Astrocyte of the spinal cord (primary cell): ENCODE data around the gene KDM8.
"Not testable (repeated sequence)": the region's sequence is repeated elsewhere in the genome, so short reads cannot be mapped to it uniquely, and the experiment has no call there.

Source experiments
- DNase-seq: peaks from one replicate; pipeline ENCODE4 v3.0.0; 2011; ENCODE audit warnings: low read depth, low spot score
- H3K4me3 ChIP-seq: 2 replicates; pipeline ENCODE4 v1.5.1; 2011; ENCODE audit warnings: low read depth, mild to moderate bottlenecking, low read length, moderate library complexity
- in situ Hi-C: cut with HindIII; loops from 2 replicates; pipeline ENCODE4 v1.10.0; 2017; ENCODE audit warnings: low sequenced_read_pairs
- TF ChIP-seq, protein P1 (sequence below): IDR thresholded peaks from 2 replicates; pipeline ENCODE4 v1.5.1; 2012; ENCODE audit warnings: low read depth, mild to moderate bottlenecking, low read length, inconsistent platforms

Gene KDM8

DNA sequence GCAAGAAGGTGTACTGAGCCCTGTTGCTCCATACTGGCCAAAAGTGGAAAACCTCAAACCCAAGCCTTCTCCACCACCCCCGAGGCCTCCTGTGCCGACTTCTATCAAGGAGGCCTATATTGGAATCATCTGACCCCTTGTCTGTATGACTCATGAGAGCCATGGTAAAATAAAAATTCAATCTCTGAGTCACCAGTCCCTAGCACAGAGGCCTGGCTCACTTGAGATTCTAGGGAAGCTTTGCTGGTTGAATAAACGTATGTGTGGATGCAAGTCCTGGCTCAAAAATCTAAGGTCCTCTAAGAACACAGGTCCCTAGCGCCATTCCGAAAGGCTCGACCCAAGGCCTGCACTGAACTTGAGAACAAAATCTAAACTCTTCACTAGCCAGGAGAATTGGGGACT, 50.2 kb downstream of the KDM8 start:
- TF ChIP-seq, protein P1, sequence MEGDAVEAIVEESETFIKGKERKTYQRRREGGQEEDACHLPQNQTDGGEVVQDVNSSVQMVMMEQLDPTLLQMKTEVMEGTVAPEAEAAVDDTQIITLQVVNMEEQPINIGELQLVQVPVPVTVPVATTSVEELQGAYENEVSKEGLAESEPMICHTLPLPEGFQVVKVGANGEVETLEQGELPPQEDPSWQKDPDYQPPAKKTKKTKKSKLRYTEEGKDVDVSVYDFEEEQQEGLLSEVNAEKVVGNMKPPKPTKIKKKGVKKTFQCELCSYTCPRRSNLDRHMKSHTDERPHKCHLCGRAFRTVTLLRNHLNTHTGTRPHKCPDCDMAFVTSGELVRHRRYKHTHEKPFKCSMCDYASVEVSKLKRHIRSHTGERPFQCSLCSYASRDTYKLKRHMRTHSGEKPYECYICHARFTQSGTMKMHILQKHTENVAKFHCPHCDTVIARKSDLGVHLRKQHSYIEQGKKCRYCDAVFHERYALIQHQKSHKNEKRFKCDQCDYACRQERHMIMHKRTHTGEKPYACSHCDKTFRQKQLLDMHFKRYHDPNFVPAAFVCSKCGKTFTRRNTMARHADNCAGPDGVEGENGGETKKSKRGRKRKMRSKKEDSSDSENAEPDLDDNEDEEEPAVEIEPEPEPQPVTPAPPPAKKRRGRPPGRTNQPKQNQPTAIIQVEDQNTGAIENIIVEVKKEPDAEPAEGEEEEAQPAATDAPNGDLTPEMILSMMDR, result no peak
- in situ Hi-C loops, result no loop called here
- H3K4me3 ChIP-seq, result no peak overlapping the region
- DNase-seq, result peak; percentile 88

DNA sequence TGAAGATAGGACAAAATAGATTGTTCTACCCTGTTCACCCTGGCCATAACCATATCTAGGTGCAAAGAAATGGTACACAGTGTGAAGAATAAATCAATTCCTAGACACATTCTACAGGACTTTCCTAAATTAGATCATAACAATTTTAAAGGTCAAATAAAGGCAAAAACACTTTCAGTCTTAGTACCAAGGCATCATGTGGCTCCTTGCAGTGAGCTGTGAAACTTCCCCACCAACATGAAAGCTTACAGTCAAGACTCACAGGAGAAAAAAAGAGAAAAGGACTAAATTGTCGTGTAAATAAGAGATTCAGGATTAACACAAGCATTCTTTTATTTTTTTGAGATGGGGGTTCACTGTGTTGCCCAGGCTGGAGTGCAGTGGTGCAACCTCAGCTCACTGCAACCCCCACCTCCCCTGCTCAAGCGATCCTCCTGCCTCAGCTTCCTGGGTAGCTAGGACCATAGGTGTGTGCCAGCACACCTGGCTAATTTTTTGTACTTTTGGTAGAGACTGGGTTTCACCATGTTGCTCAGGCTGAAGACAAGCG, 51.0 kb downstream of the KDM8 start:
- H3K4me3 ChIP-seq, result no peak overlapping the region
- DNase-seq, result no peak
- TF ChIP-seq, protein P1, result no peak

DNA sequence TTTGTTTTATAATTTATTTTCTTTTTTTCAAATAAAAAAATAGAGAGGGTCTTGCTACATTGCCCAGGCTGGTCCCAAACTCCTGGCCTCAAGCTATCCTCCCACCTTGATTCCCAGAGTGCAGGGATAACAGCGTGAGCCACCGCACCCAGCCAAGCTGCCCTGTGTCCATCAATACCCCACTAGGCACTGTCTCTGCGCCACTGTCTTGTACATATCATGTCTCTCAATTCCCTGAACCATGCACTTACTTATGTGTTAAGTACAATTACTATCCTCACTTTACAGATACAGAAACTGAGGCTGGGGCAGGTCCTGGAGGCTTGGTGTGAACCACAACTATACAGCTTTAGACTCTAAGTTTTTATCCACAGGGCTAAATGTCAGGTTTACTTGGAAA, 53.5 kb downstream of the KDM8 start:
- in situ Hi-C loops, result no loop called here
- TF ChIP-seq, protein P1, result no peak
- DNase-seq, result no peak
- no peak overlapping the region for H3K4me3 ChIP-seq

More for the DNA sequence above, 51.0 kb downstream of the KDM8 start:
- in situ Hi-C loops, result no loop called here

DNA sequence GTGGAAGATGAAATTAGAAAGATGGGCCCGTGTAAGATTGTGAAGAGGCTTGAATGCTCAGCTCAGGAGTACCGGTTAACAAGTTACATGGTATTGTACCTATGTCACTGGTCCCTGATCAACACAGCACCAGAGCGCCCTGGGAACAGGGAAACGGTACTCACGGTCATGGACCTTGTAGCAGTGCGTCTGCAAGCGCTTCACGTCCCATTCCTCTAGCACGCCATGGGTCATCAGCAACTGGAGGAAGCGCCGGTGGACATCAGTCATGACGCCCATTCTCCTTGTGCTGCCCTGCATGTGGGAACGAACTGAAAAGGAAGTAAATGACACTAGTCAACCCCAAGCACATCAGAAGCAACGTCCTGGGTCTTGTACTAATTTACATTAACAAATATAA, 53.9 kb downstream of the KDM8 start:
- H3K4me3 ChIP-seq, result no peak overlapping the region
- DNase-seq, result no peak
- TF ChIP-seq, protein P1, result no peak
- in situ Hi-C loops, result no loop called here

DNA sequence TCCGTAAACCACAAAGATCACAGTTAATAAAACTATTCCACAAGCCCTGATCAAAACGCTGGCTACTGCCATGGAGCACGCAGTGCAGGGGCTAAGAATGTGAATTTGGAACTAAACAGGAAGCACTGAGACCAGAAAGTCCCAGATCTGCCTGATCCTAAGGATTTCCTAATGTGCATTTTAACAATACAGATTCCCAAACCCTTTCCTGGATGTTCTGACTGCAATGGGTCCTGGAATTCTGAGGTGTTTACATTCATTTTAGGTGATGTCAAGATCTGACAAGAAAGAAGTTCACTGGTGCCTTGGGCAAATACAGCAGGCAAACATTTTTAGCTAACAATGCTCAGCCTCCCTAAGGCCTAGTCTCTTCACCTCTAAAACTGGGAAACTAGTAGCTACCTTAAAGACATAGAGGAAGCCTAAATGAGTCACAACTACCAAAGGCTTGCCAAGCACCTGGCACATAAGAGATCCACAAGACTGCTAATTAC, 55.0 kb downstream of the KDM8 start:
- no peak for DNase-seq
- H3K4me3 ChIP-seq, result no peak overlapping the region
- in situ Hi-C loops, result no loop called here
- TF ChIP-seq, protein P1, result no peak

DNA sequence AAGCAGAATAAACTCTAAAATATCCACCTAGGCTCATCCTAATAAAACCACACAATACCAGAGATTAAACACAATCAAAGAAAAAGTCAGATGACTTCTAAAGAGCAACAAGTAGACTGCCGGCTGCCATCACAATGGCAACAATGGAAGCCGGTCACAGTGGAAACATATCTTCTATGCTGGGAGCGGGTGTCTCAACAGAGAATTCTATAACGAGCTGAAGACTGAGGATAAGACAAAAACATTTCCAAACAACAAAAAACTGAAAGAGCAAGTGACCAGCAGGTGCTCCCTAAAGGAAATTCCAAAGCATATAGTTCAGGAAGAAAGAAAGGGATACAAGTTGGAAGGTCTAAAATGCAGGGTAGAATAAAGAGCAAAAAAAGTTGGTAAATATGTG, 56.4 kb downstream of the KDM8 start:
- no peak overlapping the region for H3K4me3 ChIP-seq
- DNase-seq, result no peak
- TF ChIP-seq, protein P1, result no peak
- in situ Hi-C loops, result no loop called here

DNA sequence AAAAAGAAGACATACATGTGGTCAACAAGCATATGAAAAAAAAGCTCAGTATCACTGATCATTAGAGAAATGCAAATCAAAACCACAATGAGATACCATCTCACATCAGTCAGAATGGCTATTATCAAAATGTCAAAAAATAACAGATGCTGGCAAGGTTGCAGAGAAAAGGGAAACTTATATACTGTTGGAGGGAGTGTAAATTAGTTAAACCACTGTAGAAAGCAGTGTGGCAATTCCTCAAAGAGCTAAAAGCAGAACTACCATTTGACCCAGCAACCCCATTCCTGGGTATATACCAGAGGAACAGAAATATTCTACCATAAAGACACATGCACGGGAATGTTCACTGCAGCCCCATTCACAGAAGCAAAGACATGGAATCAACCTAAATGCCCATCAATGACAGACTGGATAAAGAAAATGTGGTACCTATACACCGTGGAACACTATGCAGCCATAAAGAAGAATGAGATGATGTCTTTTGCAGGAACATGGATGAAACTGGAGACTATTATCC, 59.6 kb downstream of the KDM8 start:
- DNase-seq, H3K4me3 ChIP-seq, in situ Hi-C loops: not testable (repeated sequence)
